Measurements from ENCODE around the gene KCNJ2.

The KCNJ2 gene

GRCh38 chr17:70202840-70203239 lies 33.5 kb downstream of the KCNJ2 start:
- DNase-seq (ENCODE audit: low read depth in 1 of 2, low spot score in 1 of 2): no peak

GRCh38 chr17:70204431-70204830 lies 35.1 kb downstream of the KCNJ2 start:
- no peak for DNase-seq (ENCODE audit: low read depth in 1 of 2, low spot score in 1 of 2)

DNA sequence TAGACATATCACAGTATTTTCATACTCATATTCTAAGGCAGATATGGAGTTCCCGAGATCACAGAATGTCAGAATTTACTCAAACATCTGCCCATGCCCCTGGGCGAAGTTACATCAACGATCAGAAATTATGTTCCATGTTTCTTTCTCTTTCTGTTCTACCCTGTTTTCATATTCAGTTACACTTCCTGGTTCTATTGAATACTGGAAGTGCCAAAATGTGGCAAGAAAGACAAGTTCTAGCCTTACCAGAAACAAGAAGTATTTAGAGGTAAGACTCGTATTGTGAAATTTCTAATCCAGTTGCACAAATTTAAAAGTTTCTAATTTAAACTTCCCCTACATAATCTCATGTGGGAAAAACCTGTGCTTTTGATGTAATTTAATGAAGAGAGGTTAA lies 36.1 kb downstream of the KCNJ2 start:
- no peak for DNase-seq (ENCODE audit: low read depth in 1 of 2, low spot score in 1 of 2)

GRCh38 chr17:70206361-70207010 lies 37.2 kb downstream of the KCNJ2 start:
- DNase-seq (ENCODE audit: low read depth in 1 of 2, low spot score in 1 of 2): no peak

- no peak for DNase-seq (ENCODE audit: low read depth in 1 of 2, low spot score in 1 of 2)
Observed at GRCh38 chr17:70207184-70207583, 37.9 kb downstream of the KCNJ2 start.

GRCh38 chr17:70208080-70208794 lies 38.9 kb downstream of the KCNJ2 start:
- DNase-seq (ENCODE audit: low read depth in 1 of 2, low spot score in 1 of 2): no peak

DNA sequence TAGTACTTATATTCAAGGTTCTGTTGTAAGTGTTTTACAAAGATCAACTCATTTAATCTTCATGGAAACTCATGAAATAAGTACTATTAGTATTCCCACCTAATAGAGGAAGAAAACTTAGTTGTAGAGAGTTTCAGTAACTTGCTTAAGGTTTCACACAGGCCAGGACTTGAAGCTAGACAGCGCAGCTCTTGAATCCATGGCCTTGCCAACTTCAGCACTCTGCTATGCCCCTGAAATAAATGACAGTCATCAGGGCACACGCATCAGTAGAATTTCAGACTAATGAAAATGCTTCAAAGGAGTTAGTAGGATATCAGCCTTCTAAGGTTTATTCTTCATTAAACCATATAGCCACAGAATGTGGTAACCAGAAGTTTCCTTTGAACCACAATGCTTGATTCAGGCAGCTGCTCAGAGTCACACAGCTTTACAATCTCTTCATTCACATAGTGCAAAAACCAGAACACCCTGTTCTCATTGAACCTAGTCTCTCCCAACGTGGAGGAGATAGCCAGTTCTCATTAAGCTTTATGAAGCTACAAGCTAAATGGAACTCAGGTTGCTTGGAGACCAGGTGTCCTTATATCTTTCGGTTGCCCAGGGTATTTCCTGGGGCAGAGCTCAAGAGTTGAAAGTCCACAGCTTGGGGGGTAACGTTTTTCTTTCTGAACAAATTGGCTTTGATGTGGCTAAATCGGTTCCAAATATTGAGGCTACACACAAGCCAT lies 39.7 kb downstream of the KCNJ2 start:
- DNase-seq (ENCODE audit: low read depth in 1 of 2, low spot score in 1 of 2): no peak

DNA sequence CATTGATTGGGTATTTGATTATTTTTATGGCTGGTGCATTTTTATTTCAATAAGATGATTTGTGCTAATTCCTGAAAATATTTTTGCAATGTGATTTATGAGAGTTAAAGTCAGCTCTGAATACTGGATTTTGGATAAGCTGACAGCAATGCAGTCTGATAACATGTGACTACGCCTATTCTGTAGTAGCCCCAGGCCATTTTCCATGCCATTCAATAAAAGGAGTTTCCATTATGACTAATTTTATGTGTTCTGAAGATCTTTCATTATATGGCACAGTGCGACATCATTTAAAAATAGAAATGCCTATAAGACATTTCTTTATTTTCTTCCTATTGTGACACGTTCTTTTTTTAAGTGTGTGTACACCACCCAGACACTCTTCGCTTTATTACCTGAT lies 46.3 kb downstream of the KCNJ2 start:
- no peak for DNase-seq (ENCODE audit: low read depth in 1 of 2, low spot score in 1 of 2)

GRCh38 chr17:70217571-70217970 lies 48.2 kb downstream of the KCNJ2 start:
- DNase-seq (ENCODE audit: low read depth in 1 of 2, low spot score in 1 of 2): no peak

DNA sequence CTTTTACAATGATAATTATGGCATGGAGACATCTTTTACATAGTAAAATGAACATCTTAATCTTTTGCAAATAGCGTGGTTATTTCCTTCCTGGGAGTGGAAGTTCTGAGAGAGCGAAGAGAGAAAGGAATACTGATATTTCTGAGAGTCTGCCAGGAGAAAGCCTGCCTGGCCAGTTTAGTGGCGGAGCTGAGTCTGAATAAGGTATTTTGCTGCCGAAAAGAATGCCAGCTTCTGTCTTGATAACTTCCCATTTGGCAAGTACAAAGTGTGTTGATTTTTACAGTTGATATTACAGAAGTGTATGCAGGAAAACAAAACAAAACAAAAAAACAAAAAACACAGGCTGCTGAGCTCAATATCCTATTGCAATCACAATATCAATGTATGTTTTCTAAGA lies 55.9 kb downstream of the KCNJ2 start:
- DNase-seq (ENCODE audit: low read depth in 1 of 2, low spot score in 1 of 2): no peak

All from activated CD4-positive, alpha-beta T cell treated with anti-CD3 and anti-CD28 coated beads, Interleukin-2, amount 50 U/mL, for 24 hours (primary cell).